ENCODE measurements around the gene OR51B4. TPM values are rescaled to one million over a fixed set of nuclear protein-coding genes. Genes with fewer than 3 reads are reported as not detected.
"Not testable (repeated sequence)": the region's sequence is repeated elsewhere in the genome, so short reads cannot be mapped to it uniquely, and the experiment has no call there.

Gene OR51B4
- total and polyA plus RNA-seq, 2 experiments from 2014 or later: not detected

DNA sequence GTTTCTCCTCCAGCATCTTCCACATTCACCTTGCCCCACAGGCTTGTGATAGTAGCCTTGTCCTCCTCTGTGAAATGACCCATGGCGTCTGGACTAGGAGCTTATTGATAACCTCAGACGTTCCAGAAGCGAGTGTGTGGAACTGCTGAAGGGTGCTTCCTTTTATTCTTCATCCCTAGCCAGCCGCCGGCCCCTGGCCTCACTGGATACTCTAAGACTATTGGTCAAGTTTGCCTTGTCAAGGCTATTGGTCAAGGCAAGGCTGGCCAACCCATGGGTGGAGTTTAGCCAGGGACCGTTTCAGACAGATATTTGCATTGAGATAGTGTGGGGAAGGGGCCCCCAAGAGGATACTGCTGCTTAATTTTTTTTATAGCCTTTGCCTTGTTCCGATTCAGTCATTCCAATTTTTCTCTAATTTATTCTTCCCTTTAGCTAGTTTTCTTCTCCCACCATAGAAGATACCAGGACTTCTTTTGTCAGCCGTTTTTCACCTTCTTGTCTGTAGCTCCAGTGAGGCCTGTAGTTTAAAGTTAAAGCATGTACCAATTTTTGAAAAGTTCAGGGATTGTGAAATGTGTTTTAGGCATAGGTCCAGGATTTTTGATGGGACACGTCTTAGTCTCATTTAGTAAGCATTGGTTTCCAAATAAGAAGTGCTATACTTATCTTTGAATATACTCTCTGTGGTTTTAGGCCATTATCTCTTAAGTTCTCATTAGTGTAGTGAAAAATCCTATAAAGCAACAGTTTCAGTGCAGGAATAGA is 46.9 kb downstream of the OR51B4 start, which contains the start of gene HBG2:
TSS of gene HBG2 (minus strand) at position 136 of the 768 bp plus-strand sequence. CDS start at position 83, 53 bp downstream.
- H3K4me2 ChIP-seq; H3K27ac Mint-ChIP-seq; H3K79me2 ChIP-seq (replicated peaks; ENCODE audit: insufficient read depth); H3K36me3 ChIP-seq (ENCODE audit: insufficient read depth); H3K9me3 Mint-ChIP-seq; H3K9me2 ChIP-seq (ENCODE audit: insufficient read depth); DNase-seq (ENCODE audit: low spot score); ATAC-seq; H3F3A ChIP-seq (replicated peaks; ENCODE audit: low read depth); H2AFZ ChIP-seq; H3K27ac ChIP-seq (ENCODE audit: low read depth); H3K4me3 ChIP-seq; H3K4me3 Mint-ChIP-seq; H4K20me1 ChIP-seq (replicated peaks; ENCODE audit: insufficient read depth): not testable (repeated sequence)
- peaks cover 14% of the 10 kb centered on the region; the same call in 1 of the 2 replicates for H3K27me3 ChIP-seq (ENCODE audit: insufficient read depth)
- Mint-ChIP-seq H3K4me1 (peaks cover 28% of the 10 kb centered on the region), H3K36me3 (ENCODE audit: low read depth) (peaks cover 14% of the 10 kb centered on the region; the same call in 2 of the 3 replicates), H3K27me3 (ENCODE audit: insufficient read depth, low read depth, poor library complexity) (peaks cover 16% of the 10 kb centered on the region)
- peaks cover 11% of the 10 kb centered on the region; the same call in 1 of the 2 replicates for H3K4me1 ChIP-seq (ENCODE audit: insufficient read depth)

GRCh38 chr11:5254023-5254422 is 47.7 kb downstream of the OR51B4 start:
- not testable (repeated sequence) for H3K9me3 Mint-ChIP-seq; DNase-seq (ENCODE audit: low spot score); H3K79me2 ChIP-seq (replicated peaks; ENCODE audit: insufficient read depth); H3K4me3 Mint-ChIP-seq; H3K4me3 ChIP-seq; H3K9me2 ChIP-seq (ENCODE audit: insufficient read depth); H3F3A ChIP-seq (replicated peaks; ENCODE audit: low read depth); ATAC-seq; H2AFZ ChIP-seq; H3K36me3 Mint-ChIP-seq (ENCODE audit: low read depth); H4K20me1 ChIP-seq (replicated peaks; ENCODE audit: insufficient read depth); H3K36me3 ChIP-seq (ENCODE audit: insufficient read depth); H3K27ac ChIP-seq (ENCODE audit: low read depth); H3K4me2 ChIP-seq; H3K27ac Mint-ChIP-seq
- peaks cover 11% of the 10 kb centered on the region; the same call in 1 of the 2 replicates for H3K4me1 ChIP-seq (ENCODE audit: insufficient read depth)
- peaks cover 14% of the 10 kb centered on the region; the same call in 1 of the 2 replicates for H3K27me3 ChIP-seq (ENCODE audit: insufficient read depth)
- Mint-ChIP-seq H3K27me3 (ENCODE audit: insufficient read depth, low read depth, poor library complexity) (peaks cover 14% of the 10 kb centered on the region), H3K4me1 (peaks cover 22% of the 10 kb centered on the region)

DNA sequence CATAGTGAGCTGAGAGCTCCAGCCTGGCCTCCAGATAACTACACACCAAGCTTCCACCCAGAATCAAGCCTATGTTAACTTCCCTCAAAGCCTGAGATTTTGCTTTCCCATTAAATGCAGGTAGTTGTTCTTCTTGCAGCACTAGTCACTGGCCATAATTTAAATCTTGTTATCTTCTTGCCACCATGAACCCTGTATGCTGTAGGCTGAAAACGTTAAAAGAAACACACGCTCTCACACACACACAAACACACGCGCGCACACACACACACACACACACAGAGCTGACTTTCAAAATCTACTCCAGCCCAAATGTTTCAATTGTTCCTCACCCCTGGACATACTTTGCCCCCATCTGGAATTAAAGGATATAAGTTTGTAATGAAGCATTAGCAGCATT is 48.3 kb downstream of the OR51B4 start:
- not testable (repeated sequence) for H3K4me3 Mint-ChIP-seq; H3K9me2 ChIP-seq (ENCODE audit: insufficient read depth); H3K4me1 ChIP-seq (ENCODE audit: insufficient read depth); H3K9me3 Mint-ChIP-seq; H3K4me3 ChIP-seq; H4K20me1 ChIP-seq (replicated peaks; ENCODE audit: insufficient read depth); H3K36me3 Mint-ChIP-seq (ENCODE audit: low read depth); H3F3A ChIP-seq (replicated peaks; ENCODE audit: low read depth); H3K36me3 ChIP-seq (ENCODE audit: insufficient read depth); H3K27ac ChIP-seq (ENCODE audit: low read depth); H3K4me2 ChIP-seq; ATAC-seq; H3K27ac Mint-ChIP-seq; DNase-seq (ENCODE audit: low spot score); H3K27me3 Mint-ChIP-seq (ENCODE audit: insufficient read depth, low read depth, poor library complexity); H2AFZ ChIP-seq; H3K79me2 ChIP-seq (replicated peaks; ENCODE audit: insufficient read depth)
- peaks cover 16% of the 10 kb centered on the region for H3K4me1 Mint-ChIP-seq
- H3K27me3 ChIP-seq (ENCODE audit: insufficient read depth): peaks cover 14% of the 10 kb centered on the region; the same call in 1 of the 2 replicates

DNA sequence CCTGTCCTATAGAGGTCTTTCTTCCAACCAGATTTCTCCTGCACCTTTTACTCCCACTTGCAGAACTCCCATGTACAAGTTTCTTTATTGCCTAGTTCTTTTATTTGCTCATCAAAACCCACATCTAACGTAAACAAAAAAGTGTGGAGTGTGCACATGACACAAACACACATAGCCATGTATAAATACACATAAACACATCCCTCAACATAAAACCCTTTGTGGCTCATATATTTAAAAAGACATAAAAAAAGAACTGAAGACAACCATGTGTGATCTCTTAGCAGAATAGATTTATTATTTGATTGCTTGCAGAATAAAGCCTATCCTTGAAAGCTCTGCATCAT is 48.9 kb downstream of the OR51B4 start:
- no peak overlapping the region for H3K4me3 ChIP-seq
- peaks cover 4% of the 10 kb centered on the region for H3K27me3 Mint-ChIP-seq (ENCODE audit: insufficient read depth, low read depth, poor library complexity)
- H3K4me3 Mint-ChIP-seq: no peak overlapping the region
- no peaks in the 10 kb centered on the region for H3K9me2 ChIP-seq (ENCODE audit: insufficient read depth)
- H4K20me1 ChIP-seq (replicated peaks; ENCODE audit: insufficient read depth): no peaks in the 10 kb centered on the region
- H3K4me1 ChIP-seq (ENCODE audit: insufficient read depth): peaks cover 4% of the 10 kb centered on the region; the same call in 1 of the 2 replicates
- H3K4me2 ChIP-seq: no peak overlapping the region
- H3K36me3 ChIP-seq (ENCODE audit: insufficient read depth): no peaks in the 10 kb centered on the region
- no peak overlapping the region for H2AFZ ChIP-seq
- DNase-seq (ENCODE audit: low spot score) (no peak), ATAC-seq (no peak)
- no peak overlapping the region for H3K27ac Mint-ChIP-seq
- peaks cover 14% of the 10 kb centered on the region; the same call in 1 of the 2 replicates for H3K27me3 ChIP-seq (ENCODE audit: insufficient read depth)
- H3K27ac ChIP-seq (ENCODE audit: low read depth): no peak overlapping the region
- no peaks in the 10 kb centered on the region for H3K79me2 ChIP-seq (replicated peaks; ENCODE audit: insufficient read depth)
- H3K4me1 Mint-ChIP-seq: peaks cover 11% of the 10 kb centered on the region; the same call in 2 of the 3 replicates
- no peaks in the 10 kb centered on the region for H3K36me3 Mint-ChIP-seq (ENCODE audit: low read depth)
- no peaks in the 10 kb centered on the region; the same call in 2 of the 3 replicates for H3K9me3 Mint-ChIP-seq
- no peaks in the 10 kb centered on the region for H3F3A ChIP-seq (replicated peaks; ENCODE audit: low read depth)
- TF ChIP-seq ZNF114 (CRISPR knock-in tag; IDR thresholded peaks at IDR 0.05) (no peak), ZNF331 (CRISPR knock-in tag; IDR thresholded peaks at IDR 0.05; ENCODE audit: low read depth) (no peak), EZH2phosphoT487 (IDR thresholded peaks at IDR 0.05; ENCODE audit: unreplicated experiment) (no peak), REST (IDR thresholded peaks at IDR 0.05; ENCODE audit: unreplicated experiment) (no peak), JUNB (IDR thresholded peaks at IDR 0.05; ENCODE audit: unreplicated experiment) (no peak), CREB1 (CRISPR knock-in tag; IDR thresholded peaks at IDR 0.05; ENCODE audit: low read depth) (no peak), POLR2AphosphoS5 (IDR thresholded peaks at IDR 0.05; ENCODE audit: low read depth) (no peak), EZH2 (IDR thresholded peaks at IDR 0.05; ENCODE audit: low read depth, unreplicated experiment) (no peak)
- TF ChIP-seq, protein P1, sequence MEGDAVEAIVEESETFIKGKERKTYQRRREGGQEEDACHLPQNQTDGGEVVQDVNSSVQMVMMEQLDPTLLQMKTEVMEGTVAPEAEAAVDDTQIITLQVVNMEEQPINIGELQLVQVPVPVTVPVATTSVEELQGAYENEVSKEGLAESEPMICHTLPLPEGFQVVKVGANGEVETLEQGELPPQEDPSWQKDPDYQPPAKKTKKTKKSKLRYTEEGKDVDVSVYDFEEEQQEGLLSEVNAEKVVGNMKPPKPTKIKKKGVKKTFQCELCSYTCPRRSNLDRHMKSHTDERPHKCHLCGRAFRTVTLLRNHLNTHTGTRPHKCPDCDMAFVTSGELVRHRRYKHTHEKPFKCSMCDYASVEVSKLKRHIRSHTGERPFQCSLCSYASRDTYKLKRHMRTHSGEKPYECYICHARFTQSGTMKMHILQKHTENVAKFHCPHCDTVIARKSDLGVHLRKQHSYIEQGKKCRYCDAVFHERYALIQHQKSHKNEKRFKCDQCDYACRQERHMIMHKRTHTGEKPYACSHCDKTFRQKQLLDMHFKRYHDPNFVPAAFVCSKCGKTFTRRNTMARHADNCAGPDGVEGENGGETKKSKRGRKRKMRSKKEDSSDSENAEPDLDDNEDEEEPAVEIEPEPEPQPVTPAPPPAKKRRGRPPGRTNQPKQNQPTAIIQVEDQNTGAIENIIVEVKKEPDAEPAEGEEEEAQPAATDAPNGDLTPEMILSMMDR (conservative IDR thresholded peaks at IDR 0.05; ENCODE audit: low read depth in 2 of 2): no peak
